Measurements from ENCODE around the gene CCNB2.
"Not testable (repeated sequence)": the region's sequence is repeated elsewhere in the genome, so short reads cannot be mapped to it uniquely, and the experiment has no call there.

The CCNB2 gene

GRCh38 chr15:59133929-59134427 is 29.0 kb downstream of the CCNB2 start:
- no peak for DNase-seq (ENCODE audit: low read depth)

DNA sequence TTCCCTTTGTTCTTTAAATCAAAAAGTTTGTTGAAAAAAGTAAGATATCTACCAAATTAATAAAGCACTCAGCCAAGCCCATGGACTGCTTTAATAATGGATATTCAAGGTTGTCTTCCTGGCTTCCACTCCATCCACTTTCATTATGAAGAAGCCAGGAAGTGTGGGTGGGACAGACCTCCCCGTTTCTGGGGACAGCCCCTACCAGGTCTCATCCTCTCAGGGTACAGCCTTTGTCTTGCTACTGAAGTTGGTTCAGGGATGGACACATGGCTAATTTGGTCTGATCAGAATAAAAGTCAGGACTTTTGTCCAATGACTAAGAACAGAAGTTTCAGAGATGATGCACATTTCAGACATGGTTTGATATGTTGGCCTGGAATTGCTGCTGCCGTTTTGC is 32.6 kb downstream of the CCNB2 start:
- DNase-seq (ENCODE audit: low read depth): no peak

DNA sequence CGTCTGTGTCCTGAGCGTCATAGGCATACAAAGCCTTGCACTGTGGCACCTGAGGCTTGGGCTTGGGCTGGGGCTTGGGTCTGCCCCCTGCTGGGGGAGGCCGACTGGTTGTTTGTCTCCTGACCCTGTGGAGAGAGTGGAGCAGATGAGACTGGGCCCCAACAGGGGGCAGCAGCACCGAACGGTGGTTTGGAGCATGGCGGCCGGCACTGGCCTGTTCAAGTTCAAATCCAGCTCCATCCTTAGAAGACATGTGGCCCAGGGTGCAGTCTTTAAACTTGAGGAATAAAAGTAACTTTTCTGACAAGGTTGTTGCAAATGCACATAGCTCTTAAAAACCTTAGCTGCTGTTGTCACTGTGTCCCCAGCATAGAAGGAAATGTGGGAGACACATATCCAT is 33.3 kb downstream of the CCNB2 start:
- DNase-seq (ENCODE audit: low read depth): peak; percentile 27

- no peak for DNase-seq (ENCODE audit: low read depth)
Observed at GRCh38 chr15:59140422-59141226, 35.7 kb downstream of the CCNB2 start.

DNA sequence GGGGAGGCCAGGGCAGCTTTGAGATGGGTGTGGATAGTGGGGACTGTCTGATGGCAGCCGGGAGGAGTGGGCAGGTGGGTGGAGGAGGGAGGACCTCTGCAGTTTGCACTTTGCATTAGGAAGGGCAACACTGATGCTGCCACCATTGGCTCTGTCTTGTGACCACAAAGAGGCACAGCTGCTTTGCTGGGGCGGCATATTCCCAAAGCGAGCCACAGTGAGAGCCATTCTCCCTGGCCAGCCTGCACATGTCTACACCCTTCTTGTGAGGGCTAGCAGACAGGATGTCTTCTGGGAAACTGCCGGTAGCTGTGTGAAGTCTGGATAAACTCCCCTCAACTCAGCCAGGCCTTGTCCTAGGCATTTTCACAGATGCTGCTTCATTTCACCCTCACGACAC is 38.3 kb downstream of the CCNB2 start:
- no peak for DNase-seq (ENCODE audit: low read depth)

- not testable (repeated sequence) for DNase-seq (ENCODE audit: low read depth)
Observed at GRCh38 chr15:59144594-59144993, 39.6 kb downstream of the CCNB2 start.

DNA sequence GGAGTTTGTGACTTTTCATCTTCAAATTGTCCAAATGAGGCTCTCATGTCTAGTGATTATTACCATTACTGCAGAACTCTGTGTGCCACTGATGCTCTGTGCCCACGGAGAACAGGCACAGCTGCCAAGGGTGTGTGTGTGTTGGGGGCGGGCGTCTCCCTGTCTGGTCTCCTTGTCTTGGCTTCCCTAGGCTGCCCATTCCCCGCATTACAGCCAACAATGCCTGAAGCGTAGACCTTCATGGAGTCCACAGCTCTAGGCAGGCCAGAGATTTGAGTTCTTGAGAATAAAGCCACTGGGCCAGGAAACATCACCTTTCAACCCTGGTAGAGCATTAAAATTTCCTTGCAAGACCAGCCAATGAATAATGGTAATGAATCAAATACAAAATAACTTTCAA is 42.7 kb downstream of the CCNB2 start:
- DNase-seq (ENCODE audit: low read depth): no peak

- no peak for DNase-seq (ENCODE audit: low read depth)
Observed at GRCh38 chr15:59148153-59148833, 43.3 kb downstream of the CCNB2 start.

GRCh38 chr15:59150185-59150584 is 45.2 kb downstream of the CCNB2 start:
- DNase-seq (ENCODE audit: low read depth): no peak

- no peak for DNase-seq (ENCODE audit: low read depth)
Observed at GRCh38 chr15:59152694-59153450, 47.9 kb downstream of the CCNB2 start.

GRCh38 chr15:59153466-59153865 is 48.5 kb downstream of the CCNB2 start:
- DNase-seq (ENCODE audit: low read depth): no peak

GRCh38 chr15:59154243-59154642 is 49.3 kb downstream of the CCNB2 start:
- DNase-seq (ENCODE audit: low read depth): no peak

DNA sequence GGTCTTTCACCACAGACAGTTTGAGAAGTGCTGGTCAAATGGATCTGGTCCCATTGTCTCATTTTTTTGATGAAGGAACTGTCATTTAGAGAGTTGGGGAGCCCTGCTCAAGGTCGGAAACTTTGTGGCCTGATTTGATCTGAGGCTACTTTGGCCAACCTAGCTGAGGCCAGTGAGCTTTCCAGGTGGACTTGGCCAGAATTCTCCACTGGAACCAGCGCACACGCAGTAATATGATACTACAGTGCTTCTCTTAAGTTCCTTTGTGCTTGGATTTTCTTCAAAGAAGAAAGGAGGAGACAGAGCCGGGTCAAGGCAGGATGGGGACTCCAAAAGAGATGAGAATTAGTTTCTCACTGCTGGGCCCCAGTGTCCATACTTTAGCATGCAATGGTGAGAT is 50.5 kb downstream of the CCNB2 start:
- DNase-seq (ENCODE audit: low read depth): no peak

DNA sequence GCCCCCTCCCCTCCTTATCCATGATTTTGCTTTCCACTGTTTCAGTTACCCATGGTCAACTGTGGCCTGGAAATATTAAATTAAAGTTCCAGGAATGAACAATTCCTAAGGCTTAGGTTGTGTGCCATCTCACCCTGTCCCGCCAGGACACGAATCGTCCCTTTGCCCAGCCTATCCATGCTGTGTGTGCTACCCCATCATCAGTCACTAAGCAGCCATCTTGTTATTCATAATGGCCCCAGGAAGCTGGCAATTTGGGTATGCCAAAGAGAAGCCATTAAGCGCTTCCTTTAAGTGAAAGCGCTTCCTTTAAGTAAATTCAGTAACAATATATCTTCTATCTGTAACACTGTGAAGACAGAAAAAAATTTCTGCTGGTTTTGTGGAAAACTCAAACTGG is 52.5 kb downstream of the CCNB2 start:
- DNase-seq (ENCODE audit: low read depth): no peak

DNA sequence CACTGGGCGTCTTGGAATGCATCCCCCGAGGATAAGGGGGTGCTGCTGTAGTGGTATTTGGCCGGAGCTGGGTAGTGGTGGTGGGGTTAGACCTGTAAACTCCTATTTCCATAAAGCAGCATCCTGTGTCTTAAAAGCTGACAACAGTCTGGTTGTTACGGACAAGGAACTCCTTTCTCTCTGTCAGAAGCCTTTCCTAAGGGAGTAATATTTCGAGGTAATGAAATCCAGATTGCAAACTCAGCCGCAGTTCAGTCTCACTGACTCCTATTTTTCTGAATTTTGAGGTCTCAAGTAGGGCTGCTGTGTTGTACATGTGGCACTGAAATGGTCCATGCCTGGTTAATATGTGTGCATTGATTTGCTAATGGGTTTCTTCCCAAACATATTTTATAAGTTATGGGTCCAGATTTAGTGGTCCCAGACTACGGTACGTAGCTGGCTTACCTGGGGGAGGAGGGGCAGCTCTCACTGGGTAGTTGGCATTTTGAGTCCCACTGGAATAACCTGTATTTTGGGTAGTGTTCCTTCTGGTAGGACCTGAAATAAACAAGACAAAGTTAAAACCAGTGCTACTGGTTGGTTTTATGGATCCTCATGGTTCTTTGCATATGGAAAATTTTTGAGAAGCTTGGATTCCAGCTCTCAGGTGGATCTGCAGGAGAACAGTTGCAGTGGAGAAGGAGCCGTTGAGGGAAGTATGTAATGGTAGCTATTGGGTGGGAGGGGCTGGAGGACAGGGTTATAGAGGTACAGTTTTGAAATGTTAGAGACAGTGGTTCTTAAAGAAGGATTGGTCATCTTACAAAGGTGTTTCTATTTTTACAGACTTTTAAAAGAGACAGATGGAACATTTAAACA is 53.1 kb downstream of the CCNB2 start:
- DNase-seq (ENCODE audit: low read depth): no peak

- DNase-seq (ENCODE audit: low read depth): no peak
Observed at GRCh38 chr15:59158701-59159034, 53.7 kb downstream of the CCNB2 start.

DNA sequence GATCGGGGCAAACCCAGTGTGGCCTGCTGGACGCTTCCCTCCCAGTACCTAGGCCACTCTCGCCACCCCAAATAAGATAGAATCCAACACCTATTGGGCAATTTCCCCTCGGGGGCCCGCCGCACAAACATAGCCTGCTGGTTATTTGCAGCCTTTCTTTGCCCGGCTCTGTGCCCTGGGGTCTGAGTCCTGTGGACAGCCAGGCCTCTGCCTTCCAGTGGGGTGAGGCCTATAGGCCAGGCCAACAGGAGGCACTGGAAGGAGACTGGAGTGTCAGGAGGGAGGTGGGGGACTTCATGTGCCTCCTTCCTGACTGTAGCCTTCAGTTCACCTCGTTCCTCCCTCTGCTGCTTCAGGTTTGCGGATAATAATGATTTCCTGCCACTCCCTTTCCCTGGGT is 54.3 kb downstream of the CCNB2 start:
- no peak for DNase-seq (ENCODE audit: low read depth)

DNA sequence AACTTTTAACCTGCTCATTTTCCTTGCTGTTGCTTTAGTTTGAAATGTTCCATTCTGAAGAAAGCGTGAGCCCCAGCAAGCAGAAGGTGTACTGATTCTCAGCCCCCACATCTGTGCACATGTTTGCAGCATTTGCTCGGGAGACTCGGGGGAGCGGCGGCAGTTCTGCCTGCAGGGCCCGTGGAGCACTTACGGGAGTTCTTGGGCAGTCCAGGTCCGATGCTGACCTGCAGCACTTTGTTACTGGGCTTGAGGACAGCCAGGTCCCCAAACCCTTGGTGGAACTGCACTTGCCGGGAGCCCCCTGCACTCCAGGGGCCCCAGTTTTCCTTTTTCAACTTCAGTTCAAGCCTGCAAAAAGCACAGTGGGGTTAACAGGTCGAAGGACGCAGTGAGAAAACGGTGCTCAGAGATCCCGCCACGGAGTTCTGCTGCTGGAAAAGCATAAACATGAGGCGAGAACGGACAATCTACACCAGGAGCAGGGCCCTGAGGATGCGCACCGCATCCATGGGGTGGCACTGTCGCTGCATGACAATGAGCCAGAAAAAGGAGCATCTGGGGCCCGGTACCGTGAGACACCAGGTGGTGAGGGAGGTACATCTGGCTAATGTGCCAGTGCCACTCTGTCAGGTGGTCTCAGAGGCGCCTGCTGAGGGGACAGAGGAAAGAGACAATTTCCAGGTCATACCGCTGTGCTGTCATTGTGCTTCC is 56.1 kb downstream of the CCNB2 start:
- no peak for DNase-seq (ENCODE audit: low read depth)

GRCh38 chr15:59162080-59162479 is 57.1 kb downstream of the CCNB2 start:
- DNase-seq (ENCODE audit: low read depth): not testable (repeated sequence)

DNA sequence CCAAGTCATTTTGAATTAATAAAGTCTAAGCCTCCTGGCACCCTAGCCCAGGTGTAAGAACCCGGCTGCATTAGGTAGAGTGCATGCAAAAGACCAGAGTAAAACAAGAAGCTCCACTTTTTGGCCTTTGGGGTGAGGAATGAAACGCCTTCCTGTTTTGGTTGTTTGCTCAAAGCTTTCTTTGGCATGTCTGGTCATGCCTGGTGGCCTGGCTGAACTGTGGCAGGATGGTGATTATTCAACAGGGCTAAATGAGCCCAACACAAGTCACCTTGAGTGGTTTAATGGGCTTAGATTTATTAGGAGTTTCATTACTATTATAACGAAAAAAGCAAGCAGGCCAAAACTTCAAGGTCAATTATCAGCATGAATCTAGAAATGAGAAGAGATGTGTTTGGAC is 60.8 kb downstream of the CCNB2 start:
- DNase-seq (ENCODE audit: low read depth): no peak

DNA sequence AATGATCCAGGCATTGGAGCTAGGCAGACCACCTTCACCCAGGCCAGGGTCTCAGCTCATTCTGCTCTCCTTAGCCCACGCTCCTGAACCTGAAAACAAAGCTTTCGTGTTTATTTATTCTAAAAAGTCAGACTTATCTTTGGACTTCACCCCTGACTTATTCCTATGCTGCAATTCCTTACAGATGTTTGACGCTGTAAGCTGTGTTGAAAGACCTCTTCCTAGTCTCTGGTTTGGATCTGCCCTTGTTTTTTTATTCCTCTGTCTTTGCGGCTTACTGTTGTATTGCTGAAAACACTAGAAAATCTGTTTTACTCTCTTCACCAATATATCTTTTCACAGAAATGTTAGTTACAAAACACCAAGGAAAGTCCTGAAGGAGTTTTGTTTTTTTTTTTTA is 61.2 kb downstream of the CCNB2 start:
- no peak for DNase-seq (ENCODE audit: low read depth)

Measured in HS-27A (cell line).